Keratinocyte (primary cell): Measurements from ENCODE around the gene TRPV4.

Experiments used
- CTCF ChIP-seq, 3 experiments: IDR thresholded peaks in 1 of 3; conservative IDR thresholded peaks in 1 of 3; optimal IDR thresholded peaks in 1 of 3; 2 replicates in 2 of 3; 3 replicates in 1 of 3; pipeline versions ENCODE3 to v1.5.1; 2011; ENCODE audit warnings: low read length in 3 of 3, mild to moderate bottlenecking in 3 of 3, moderate library complexity in 2 of 3, control low read depth in 1 of 3, inconsistent platforms in 1 of 3; ENCODE audit not compliant: insufficient read depth in 2 of 3; ENCODE audit errors: extremely low read depth in 1 of 3
- EZH2 ChIP-seq: IDR thresholded peaks from one replicate; pipeline ENCODE4 v1.6.1; 2012; ENCODE audit warnings: inconsistent platforms, mild to moderate bottlenecking, low read length, moderate library complexity

DNA sequence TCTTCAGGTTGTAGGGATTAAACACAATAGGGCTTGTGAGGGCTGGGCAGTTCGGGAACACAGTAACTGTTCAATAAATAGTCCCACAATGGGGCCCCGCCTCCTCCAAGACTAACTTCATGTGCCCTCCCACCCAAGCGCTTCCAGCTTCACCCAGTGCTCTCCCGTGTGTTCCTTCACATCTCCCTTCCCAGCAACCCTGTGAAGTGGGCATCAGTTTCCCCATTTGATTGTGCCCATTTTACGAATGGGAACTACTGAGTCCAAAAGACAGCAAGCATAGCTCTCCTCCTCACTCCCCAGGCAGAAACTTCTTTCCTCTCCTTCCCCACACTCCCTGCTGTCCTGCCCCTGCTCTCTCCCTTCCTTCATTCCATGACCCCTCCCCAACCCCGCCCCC lies 6.2 kb upstream of the TRPV4 start:
- TF ChIP-seq CTCF (optimal IDR thresholded peaks at IDR 0.05 in 1 of 3, IDR thresholded peaks at IDR 0.05 in 1 of 3, conservative IDR thresholded peaks at IDR 0.05 in 1 of 3; ENCODE audit: extremely low read depth in 1 of 3, insufficient read depth in 2 of 3, low read length in 3 of 3) (no peak), EZH2 (no peak)
